ENCODE results near the gene CCSER1.

DNA sequence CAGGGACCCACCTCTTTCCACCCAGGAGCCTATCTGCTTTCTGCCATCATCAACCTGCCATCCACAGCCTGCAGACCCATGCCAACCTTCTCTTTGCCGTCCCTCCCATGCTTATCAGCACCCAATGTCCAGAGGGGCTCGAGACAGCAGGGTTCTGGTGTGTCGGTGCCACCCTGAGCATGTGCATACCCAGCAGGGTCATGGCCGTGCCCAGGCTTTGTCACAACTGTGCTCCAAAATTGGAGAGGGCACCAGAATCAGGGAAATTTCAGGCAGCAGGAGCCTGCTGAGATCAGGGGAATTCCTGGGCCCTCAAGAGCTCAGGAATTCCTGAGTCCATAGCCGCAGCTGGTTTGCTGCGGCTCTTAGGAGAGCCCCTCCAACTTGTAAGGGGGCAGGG is 330.6 kb downstream of the CCSER1 start:
- TF ChIP-seq, protein P1, sequence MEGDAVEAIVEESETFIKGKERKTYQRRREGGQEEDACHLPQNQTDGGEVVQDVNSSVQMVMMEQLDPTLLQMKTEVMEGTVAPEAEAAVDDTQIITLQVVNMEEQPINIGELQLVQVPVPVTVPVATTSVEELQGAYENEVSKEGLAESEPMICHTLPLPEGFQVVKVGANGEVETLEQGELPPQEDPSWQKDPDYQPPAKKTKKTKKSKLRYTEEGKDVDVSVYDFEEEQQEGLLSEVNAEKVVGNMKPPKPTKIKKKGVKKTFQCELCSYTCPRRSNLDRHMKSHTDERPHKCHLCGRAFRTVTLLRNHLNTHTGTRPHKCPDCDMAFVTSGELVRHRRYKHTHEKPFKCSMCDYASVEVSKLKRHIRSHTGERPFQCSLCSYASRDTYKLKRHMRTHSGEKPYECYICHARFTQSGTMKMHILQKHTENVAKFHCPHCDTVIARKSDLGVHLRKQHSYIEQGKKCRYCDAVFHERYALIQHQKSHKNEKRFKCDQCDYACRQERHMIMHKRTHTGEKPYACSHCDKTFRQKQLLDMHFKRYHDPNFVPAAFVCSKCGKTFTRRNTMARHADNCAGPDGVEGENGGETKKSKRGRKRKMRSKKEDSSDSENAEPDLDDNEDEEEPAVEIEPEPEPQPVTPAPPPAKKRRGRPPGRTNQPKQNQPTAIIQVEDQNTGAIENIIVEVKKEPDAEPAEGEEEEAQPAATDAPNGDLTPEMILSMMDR (IDR thresholded peaks at IDR 0.05): no peak
- no peak for TF ChIP-seq POLR2AphosphoS5 (IDR thresholded peaks at IDR 0.05; ENCODE audit: low read depth, low read length)
- TF ChIP-seq, protein P2, sequence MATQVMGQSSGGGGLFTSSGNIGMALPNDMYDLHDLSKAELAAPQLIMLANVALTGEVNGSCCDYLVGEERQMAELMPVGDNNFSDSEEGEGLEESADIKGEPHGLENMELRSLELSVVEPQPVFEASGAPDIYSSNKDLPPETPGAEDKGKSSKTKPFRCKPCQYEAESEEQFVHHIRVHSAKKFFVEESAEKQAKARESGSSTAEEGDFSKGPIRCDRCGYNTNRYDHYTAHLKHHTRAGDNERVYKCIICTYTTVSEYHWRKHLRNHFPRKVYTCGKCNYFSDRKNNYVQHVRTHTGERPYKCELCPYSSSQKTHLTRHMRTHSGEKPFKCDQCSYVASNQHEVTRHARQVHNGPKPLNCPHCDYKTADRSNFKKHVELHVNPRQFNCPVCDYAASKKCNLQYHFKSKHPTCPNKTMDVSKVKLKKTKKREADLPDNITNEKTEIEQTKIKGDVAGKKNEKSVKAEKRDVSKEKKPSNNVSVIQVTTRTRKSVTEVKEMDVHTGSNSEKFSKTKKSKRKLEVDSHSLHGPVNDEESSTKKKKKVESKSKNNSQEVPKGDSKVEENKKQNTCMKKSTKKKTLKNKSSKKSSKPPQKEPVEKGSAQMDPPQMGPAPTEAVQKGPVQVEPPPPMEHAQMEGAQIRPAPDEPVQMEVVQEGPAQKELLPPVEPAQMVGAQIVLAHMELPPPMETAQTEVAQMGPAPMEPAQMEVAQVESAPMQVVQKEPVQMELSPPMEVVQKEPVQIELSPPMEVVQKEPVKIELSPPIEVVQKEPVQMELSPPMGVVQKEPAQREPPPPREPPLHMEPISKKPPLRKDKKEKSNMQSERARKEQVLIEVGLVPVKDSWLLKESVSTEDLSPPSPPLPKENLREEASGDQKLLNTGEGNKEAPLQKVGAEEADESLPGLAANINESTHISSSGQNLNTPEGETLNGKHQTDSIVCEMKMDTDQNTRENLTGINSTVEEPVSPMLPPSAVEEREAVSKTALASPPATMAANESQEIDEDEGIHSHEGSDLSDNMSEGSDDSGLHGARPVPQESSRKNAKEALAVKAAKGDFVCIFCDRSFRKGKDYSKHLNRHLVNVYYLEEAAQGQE (IDR thresholded peaks at IDR 0.05; ENCODE audit: insufficient read depth in 1 of 2, low read depth in 2 of 2, low read length in 1 of 2): no peak
